GM21737 (cell line): Measurements from ENCODE around the gene MAGI1.
"Not testable (repeated sequence)": the region's sequence is repeated elsewhere in the genome, so short reads cannot be mapped to it uniquely, and the experiment has no call there.

Experiments used
- ATAC-seq: cut with Tn5 transposase; IDR thresholded peaks from one replicate; pipeline ENCODE4 v1.9.1; 2021; ENCODE audit warnings: mild to moderate bottlenecking, moderate library complexity; ENCODE audit not compliant: unreplicated experiment

Gene MAGI1

GRCh38 chr3:66041116-66041515 lies 2.4 kb upstream of the MAGI1 start:
- no peak for ATAC-seq

GRCh38 chr3:66039590-66039887 lies 821 bp upstream of the MAGI1 start:
- no peak for ATAC-seq

- peak; percentile 26 for ATAC-seq
Measured at GRCh38 chr3:66038384-66038725, 363 bp downstream of the MAGI1 start.

GRCh38 chr3:66037986-66038369 lies 740 bp downstream of the MAGI1 start:
- peak; percentile 26 for ATAC-seq

- no peak for ATAC-seq
Measured at GRCh38 chr3:66037330-66037985, 1.3 kb downstream of the MAGI1 start.

GRCh38 chr3:66036586-66037148 lies 2.1 kb downstream of the MAGI1 start:
- no peak for ATAC-seq

GRCh38 chr3:66035763-66036477 lies 2.8 kb downstream of the MAGI1 start:
- no peak for ATAC-seq

- ATAC-seq = no peak
Measured at GRCh38 chr3:66033241-66034138, 5.2 kb downstream of the MAGI1 start.

GRCh38 chr3:66031102-66031698 lies 7.5 kb downstream of the MAGI1 start:
- ATAC-seq = no peak

- ATAC-seq = no peak
Measured at GRCh38 chr3:66029443-66029842, 9.3 kb downstream of the MAGI1 start.

- ATAC-seq = no peak
Measured at GRCh38 chr3:66029014-66029413, 9.7 kb downstream of the MAGI1 start.

- no peak for ATAC-seq
Measured at GRCh38 chr3:66028457-66028856, 10.3 kb downstream of the MAGI1 start.

- not testable (repeated sequence) for ATAC-seq
Measured at GRCh38 chr3:66027099-66027498, 11.6 kb downstream of the MAGI1 start.

- ATAC-seq = no peak
Measured at GRCh38 chr3:66023738-66024385, 14.9 kb downstream of the MAGI1 start.

GRCh38 chr3:66023229-66023628 lies 15.5 kb downstream of the MAGI1 start:
- no peak for ATAC-seq

GRCh38 chr3:66021731-66022131 lies 17.0 kb downstream of the MAGI1 start:
- ATAC-seq = no peak

- no peak for ATAC-seq
Measured at GRCh38 chr3:66019896-66020295, 18.8 kb downstream of the MAGI1 start.

- no peak for ATAC-seq
Measured at GRCh38 chr3:66018057-66019033, 20.4 kb downstream of the MAGI1 start.

GRCh38 chr3:66017591-66017990 lies 21.1 kb downstream of the MAGI1 start:
- ATAC-seq = no peak

- ATAC-seq = no peak
Measured at GRCh38 chr3:66017084-66017483, 21.6 kb downstream of the MAGI1 start.
